Neural cell (in vitro differentiated cells): ENCODE measurements around the gene HS6ST1. TPM values are rescaled to one million over a fixed set of nuclear protein-coding genes. Genes with fewer than 3 reads are reported as not detected.

Experiments used
- H2AFZ ChIP-seq: fragments of 200-600, 300-800 bp; sonication (generic), shearing (Covaris generic); 2 replicates; pipeline ENCODE4 v1.6.0; 2014; ENCODE audit warnings: low read depth, mild to moderate bottlenecking, antibody characterized with exemption, low read length, moderate library complexity
- H3F3A ChIP-seq: fragments of 200-600 bp; shearing (Covaris generic); 2 replicates; pipeline ENCODE4 v1.6.1; 2016; ENCODE audit warnings: mild to moderate bottlenecking, moderate library complexity, mixed read lengths, antibody characterized with exemption, low read length; ENCODE audit not compliant: insufficient read depth, poor library complexity, severe bottlenecking
- H3K27ac ChIP-seq: fragments of 200-600, 300-800 bp; sonication (generic), shearing (Covaris generic); 2 replicates; pipeline ENCODE4 v1.5.1; 2014; ENCODE audit warnings: mild to moderate bottlenecking, low read length, moderate library complexity
- H3K27me3 ChIP-seq: fragments of 300-800, 200-600 bp; sonication (generic), shearing (Covaris generic); 2 replicates; pipeline ENCODE4 v1.6.0; 2014; ENCODE audit warnings: mild to moderate bottlenecking, low read depth, low read length, moderate library complexity; ENCODE audit not compliant: insufficient read depth
- H3K36me3 ChIP-seq: fragments of 300-800, 200-600 bp; sonication (generic), shearing (Covaris generic); 2 replicates; pipeline ENCODE4 v1.5.1; 2014; ENCODE audit warnings: mild to moderate bottlenecking, antibody characterized with exemption, low read length, moderate library complexity; ENCODE audit not compliant: insufficient read depth
- H3K4me2 ChIP-seq: fragments of 300-800, 200-600 bp; sonication (generic), shearing (Covaris generic); 2 replicates; pipeline ENCODE4 v1.6.0; 2014; ENCODE audit warnings: mild to moderate bottlenecking, low read length
- H3K4me3 ChIP-seq: fragments of 300-800, 200-600 bp; sonication (generic), shearing (Covaris generic); 2 replicates; pipeline ENCODE4 v1.5.1; 2014; ENCODE audit warnings: mild to moderate bottlenecking, low read length, moderate library complexity
- H3K79me2 ChIP-seq: fragments of 200-600 bp; shearing (Covaris generic); replicated peaks from 2 replicates; pipeline ENCODE4 v1.6.0; 2014; ENCODE audit warnings: mild to moderate bottlenecking, low read length, moderate library complexity; ENCODE audit not compliant: insufficient read depth
- H3K9ac ChIP-seq: fragments of 300-800, 200-600 bp; sonication (generic), shearing (Covaris generic); 2 replicates; pipeline ENCODE4 v1.6.1; 2016; ENCODE audit warnings: mild to moderate bottlenecking, low read length, mixed read lengths
- H3K9me2 ChIP-seq: fragments of 200-600 bp; shearing (Covaris generic); 2 replicates; pipeline ENCODE4 v1.6.1; 2016; ENCODE audit warnings: mild to moderate bottlenecking, low read length, mixed read lengths; ENCODE audit not compliant: insufficient read depth
- H3K9me3 ChIP-seq: fragments of 200-600, 300-800 bp; sonication (generic), shearing (Covaris generic); 2 replicates; pipeline ENCODE4 v1.6.1; 2016; ENCODE audit warnings: mild to moderate bottlenecking, mixed run types, low read length, moderate library complexity, mixed read lengths
- H4K20me1 ChIP-seq: fragments of 200-600 bp; shearing (Covaris generic); 2 replicates; pipeline ENCODE4 v1.6.1; 2016; ENCODE audit warnings: mild to moderate bottlenecking, mixed run types; ENCODE audit not compliant: insufficient read depth
- EP300 ChIP-seq: fragments of 450-650 bp; conservative IDR thresholded peaks from 2 replicates; pipeline ENCODE4 v1.6.1; 2014; ENCODE audit warnings: antibody characterized with exemption, mild to moderate bottlenecking, moderate library complexity; ENCODE audit not compliant: poor library complexity, severe bottlenecking
- EZH2 ChIP-seq: fragments of 200-600, 300-800 bp; shearing (Covaris generic), sonication (generic); IDR thresholded peaks from 2 replicates; pipeline ENCODE4 v1.6.1; 2014; ENCODE audit warnings: antibody characterized with exemption, low read length, borderline replicate concordance, mild to moderate bottlenecking; ENCODE audit not compliant: insufficient read depth, poor library complexity, severe bottlenecking
- MXI1 ChIP-seq: fragments of 450-650 bp; conservative IDR thresholded peaks from 2 replicates; pipeline ENCODE4 v1.6.1; 2014; ENCODE audit warnings: antibody characterized with exemption, mild to moderate bottlenecking; ENCODE audit not compliant: poor library complexity, severe bottlenecking
- POLR2AphosphoS5 ChIP-seq: IDR thresholded peaks from 2 replicates; pipeline ENCODE4 v1.6.1; 2012
- RAD21 ChIP-seq: fragments of 450-650 bp; conservative IDR thresholded peaks from 2 replicates; pipeline ENCODE4 v1.6.1; 2014; ENCODE audit warnings: antibody characterized with exemption, mild to moderate bottlenecking, moderate library complexity
- SMC3 ChIP-seq: fragments of 450-650 bp; conservative IDR thresholded peaks from 2 replicates; pipeline ENCODE4 v1.6.1; 2014; ENCODE audit warnings: antibody characterized with exemption, mild to moderate bottlenecking, moderate library complexity; ENCODE audit not compliant: poor library complexity
- TAF1 ChIP-seq: IDR thresholded peaks from 2 replicates; pipeline ENCODE4 v1.6.1; 2012; ENCODE audit warnings: low read depth
- polyA plus RNA-seq: library from polyadenylated mRNA; depleted of rRNA; stranded (reverse); fragments of >200 nt; gene quantifications from 2 replicates; pipeline ENCODE4 v1.2.3, GENCODE V29; 2014
- TF ChIP-seq, protein P1 (sequence below): IDR thresholded peaks from 2 replicates; pipeline ENCODE4 v1.6.1; 2012; ENCODE audit warnings: borderline replicate concordance
- TF ChIP-seq, protein P2 (sequence below): fragments of 450-650 bp; IDR thresholded peaks from 2 replicates; pipeline ENCODE4 v1.5.1; 2014; ENCODE audit warnings: antibody characterized with exemption, mild to moderate bottlenecking, moderate library complexity; ENCODE audit not compliant: poor library complexity, severe bottlenecking

The HS6ST1 gene
- polyA plus RNA-seq, 1 donor from 2014 or later = 44.1 TPM

DNA sequence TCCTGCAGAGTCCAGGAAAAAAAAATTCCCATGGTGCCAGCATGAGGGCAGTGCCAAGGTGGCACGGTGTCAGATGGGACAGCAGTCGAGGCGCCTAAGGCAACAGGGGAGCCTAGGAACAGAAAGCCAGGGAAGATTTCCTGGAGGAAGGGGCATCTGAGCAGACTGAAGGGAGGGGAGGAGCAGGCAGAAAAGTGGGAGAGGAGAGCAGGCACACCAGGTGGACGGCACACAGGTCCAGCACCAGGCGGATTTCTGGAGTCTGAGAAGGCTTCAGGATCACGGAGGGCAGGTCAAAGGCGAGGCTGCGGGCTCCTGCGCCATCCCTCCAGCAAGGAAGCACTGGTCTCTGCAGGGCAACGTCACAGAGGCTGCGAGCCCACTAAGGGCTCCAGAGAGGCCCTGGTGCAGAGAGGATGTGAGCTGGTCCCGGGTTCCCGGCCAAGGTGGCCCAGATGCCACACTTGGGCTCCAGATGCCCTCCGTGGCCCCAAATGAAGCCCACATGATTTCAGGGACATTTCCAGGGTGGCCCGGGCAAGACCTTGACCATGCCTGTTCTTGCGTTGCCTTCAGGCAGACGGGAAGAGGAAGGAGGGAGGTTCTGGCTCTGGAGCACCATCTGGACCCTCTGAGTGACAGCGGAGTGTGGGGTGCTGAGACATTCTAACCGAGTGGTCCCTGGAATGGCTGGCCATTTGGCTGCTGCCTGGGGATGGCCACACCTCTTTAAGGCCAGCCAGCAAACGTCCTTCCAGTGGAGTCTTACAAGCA, 4.1 kb downstream of the HS6ST1 start:
- Histone ChIP-seq H3K79me2 (peaks cover 83% of the 10 kb centered on the region), H2AFZ (no peak overlapping the region), H3K9me2 (no peaks in the 10 kb centered on the region), H3K4me2 (no peak overlapping the region), H3K9ac (no peak overlapping the region), H3K27me3 (no peaks in the 10 kb centered on the region), H3F3A (no peaks in the 10 kb centered on the region), H3K4me3 (peak overlapping the region; percentile 97), H3K36me3 (no peaks in the 10 kb centered on the region), H3K9me3 (no peaks in the 10 kb centered on the region), H3K27ac (no peak overlapping the region), H4K20me1 (no peaks in the 10 kb centered on the region)
- no peak for TF ChIP-seq RAD21
- TF ChIP-seq MXI1 = no peak

DNA sequence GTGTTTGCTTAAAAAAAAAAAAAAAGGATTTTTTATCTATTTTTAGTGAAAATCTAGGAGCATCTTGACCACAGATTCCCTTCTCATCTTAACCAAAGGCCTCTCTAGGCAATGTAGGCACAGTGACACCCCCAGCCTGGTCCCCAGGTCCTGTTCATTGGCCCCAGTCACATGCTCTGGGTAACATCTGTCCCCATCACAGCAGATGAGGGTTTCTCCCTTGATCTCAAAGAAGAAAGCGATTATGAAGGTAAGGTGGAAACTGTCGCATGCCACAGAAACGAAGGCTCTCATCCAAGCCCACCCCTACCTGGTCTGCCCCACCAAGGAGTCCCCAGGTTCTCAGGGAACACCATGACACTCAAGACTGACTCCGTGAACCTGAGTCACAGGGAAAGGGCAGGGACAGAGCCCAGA, 4.7 kb downstream of the HS6ST1 start:
- H3K27ac ChIP-seq = no peak overlapping the region
- H3K9me2 ChIP-seq = no peaks in the 10 kb centered on the region
- H3F3A ChIP-seq = no peaks in the 10 kb centered on the region
- no peak for TF ChIP-seq POLR2AphosphoS5
- no peak for TF ChIP-seq MXI1
- TF ChIP-seq SMC3 = no peak
- TF ChIP-seq, protein P1, sequence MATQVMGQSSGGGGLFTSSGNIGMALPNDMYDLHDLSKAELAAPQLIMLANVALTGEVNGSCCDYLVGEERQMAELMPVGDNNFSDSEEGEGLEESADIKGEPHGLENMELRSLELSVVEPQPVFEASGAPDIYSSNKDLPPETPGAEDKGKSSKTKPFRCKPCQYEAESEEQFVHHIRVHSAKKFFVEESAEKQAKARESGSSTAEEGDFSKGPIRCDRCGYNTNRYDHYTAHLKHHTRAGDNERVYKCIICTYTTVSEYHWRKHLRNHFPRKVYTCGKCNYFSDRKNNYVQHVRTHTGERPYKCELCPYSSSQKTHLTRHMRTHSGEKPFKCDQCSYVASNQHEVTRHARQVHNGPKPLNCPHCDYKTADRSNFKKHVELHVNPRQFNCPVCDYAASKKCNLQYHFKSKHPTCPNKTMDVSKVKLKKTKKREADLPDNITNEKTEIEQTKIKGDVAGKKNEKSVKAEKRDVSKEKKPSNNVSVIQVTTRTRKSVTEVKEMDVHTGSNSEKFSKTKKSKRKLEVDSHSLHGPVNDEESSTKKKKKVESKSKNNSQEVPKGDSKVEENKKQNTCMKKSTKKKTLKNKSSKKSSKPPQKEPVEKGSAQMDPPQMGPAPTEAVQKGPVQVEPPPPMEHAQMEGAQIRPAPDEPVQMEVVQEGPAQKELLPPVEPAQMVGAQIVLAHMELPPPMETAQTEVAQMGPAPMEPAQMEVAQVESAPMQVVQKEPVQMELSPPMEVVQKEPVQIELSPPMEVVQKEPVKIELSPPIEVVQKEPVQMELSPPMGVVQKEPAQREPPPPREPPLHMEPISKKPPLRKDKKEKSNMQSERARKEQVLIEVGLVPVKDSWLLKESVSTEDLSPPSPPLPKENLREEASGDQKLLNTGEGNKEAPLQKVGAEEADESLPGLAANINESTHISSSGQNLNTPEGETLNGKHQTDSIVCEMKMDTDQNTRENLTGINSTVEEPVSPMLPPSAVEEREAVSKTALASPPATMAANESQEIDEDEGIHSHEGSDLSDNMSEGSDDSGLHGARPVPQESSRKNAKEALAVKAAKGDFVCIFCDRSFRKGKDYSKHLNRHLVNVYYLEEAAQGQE = no peak
- no peak for TF ChIP-seq EP300
- TF ChIP-seq RAD21 = no peak
- no peak for TF ChIP-seq TAF1
- TF ChIP-seq, protein P2, sequence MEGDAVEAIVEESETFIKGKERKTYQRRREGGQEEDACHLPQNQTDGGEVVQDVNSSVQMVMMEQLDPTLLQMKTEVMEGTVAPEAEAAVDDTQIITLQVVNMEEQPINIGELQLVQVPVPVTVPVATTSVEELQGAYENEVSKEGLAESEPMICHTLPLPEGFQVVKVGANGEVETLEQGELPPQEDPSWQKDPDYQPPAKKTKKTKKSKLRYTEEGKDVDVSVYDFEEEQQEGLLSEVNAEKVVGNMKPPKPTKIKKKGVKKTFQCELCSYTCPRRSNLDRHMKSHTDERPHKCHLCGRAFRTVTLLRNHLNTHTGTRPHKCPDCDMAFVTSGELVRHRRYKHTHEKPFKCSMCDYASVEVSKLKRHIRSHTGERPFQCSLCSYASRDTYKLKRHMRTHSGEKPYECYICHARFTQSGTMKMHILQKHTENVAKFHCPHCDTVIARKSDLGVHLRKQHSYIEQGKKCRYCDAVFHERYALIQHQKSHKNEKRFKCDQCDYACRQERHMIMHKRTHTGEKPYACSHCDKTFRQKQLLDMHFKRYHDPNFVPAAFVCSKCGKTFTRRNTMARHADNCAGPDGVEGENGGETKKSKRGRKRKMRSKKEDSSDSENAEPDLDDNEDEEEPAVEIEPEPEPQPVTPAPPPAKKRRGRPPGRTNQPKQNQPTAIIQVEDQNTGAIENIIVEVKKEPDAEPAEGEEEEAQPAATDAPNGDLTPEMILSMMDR = no peak
- TF ChIP-seq EZH2 = no peak
- no peak overlapping the region for H3K4me2 ChIP-seq
- H4K20me1 ChIP-seq = no peaks in the 10 kb centered on the region
- no peaks in the 10 kb centered on the region for H3K9me3 ChIP-seq
- no peaks in the 10 kb centered on the region for H3K27me3 ChIP-seq
- H3K79me2 ChIP-seq = peaks cover 89% of the 10 kb centered on the region
- no peak overlapping the region for H2AFZ ChIP-seq
- no peaks in the 10 kb centered on the region for H3K36me3 ChIP-seq
- peak overlapping the region; percentile 97 for H3K4me3 ChIP-seq
- H3K9ac ChIP-seq = no peak overlapping the region
